CD4-positive, alpha-beta T cell (primary cell): ENCODE data around the gene TRIM71. TPM values are rescaled to one million over a fixed set of nuclear protein-coding genes. Genes with fewer than 3 reads are reported as not detected.

ENCODE experiments used
- ATAC-seq: fragments of 200-7000 bp; cut with Tn5 transposase; one replicate; pipeline ENCODE4 v1.10.0; 2022; ENCODE audit warnings: mild to moderate bottlenecking; ENCODE audit not compliant: poor library complexity
- CTCF ChIA-PET: fragments of 350-600 bp; sonication (Branson Sonifier 250); formaldehyde crosslinking; loops from one replicate; lab custom pipeline; 2021; ENCODE audit warnings: antibody characterized with exemption, inconsistent platforms; lab: Charles Lee
- POLR2A ChIA-PET: fragments of 350-600 bp; sonication (Branson Sonifier 250); formaldehyde crosslinking; loops from one replicate; lab custom pipeline; 2021; ENCODE audit warnings: antibody characterized with exemption, inconsistent platforms; lab: Charles Lee
- DNase-seq, 14 experiments: peaks; one replicate each; pipeline ENCODE4 v3.0.0-alpha.2; 2013 to 2020; ENCODE audit warnings: mixed read lengths in 2 of 14
- H3K27ac ChIP-seq, 2 donors: one replicate each; pipeline versions ENCODE4 v1.5.1 to v1.7.0; 2013; ENCODE audit warnings: low read length in 2 of 2, low read depth in 1 of 2, mild to moderate bottlenecking in 1 of 2
- H3K27me3 ChIP-seq, 2 experiments: 1 replicate in 1 of 2; 2 replicates in 1 of 2; pipeline versions ENCODE4 v1.6.1 to v1.7.0; 2013; ENCODE audit warnings: low read length in 2 of 2, control low read depth in 1 of 2, mild to moderate bottlenecking in 1 of 2, moderate library complexity in 1 of 2; ENCODE audit not compliant: insufficient read depth in 2 of 2, control insufficient read depth in 1 of 2
- H3K36me3 ChIP-seq: one replicate; pipeline ENCODE4 v1.6.1; 2013; ENCODE audit warnings: low read length, control low read depth; ENCODE audit not compliant: insufficient read depth
- H3K4me1 ChIP-seq: one replicate; pipeline ENCODE4 v1.6.1; 2013; ENCODE audit warnings: low read length, control low read depth; ENCODE audit not compliant: insufficient read depth
- H3K4me3 ChIP-seq: one replicate; pipeline ENCODE4 v1.5.1; 2013; ENCODE audit warnings: mild to moderate bottlenecking, low read length, moderate library complexity
- H3K9me3 ChIP-seq, 2 experiments: 1 replicate in 1 of 2; 2 replicates in 1 of 2; pipeline versions ENCODE4 v1.6.1 to v1.7.0; 2013; ENCODE audit warnings: low read length in 2 of 2, mild to moderate bottlenecking in 2 of 2, control low read depth in 1 of 2, moderate library complexity in 1 of 2; ENCODE audit not compliant: control insufficient read depth in 1 of 2, insufficient read depth in 1 of 2
- H3K27ac Mint-ChIP-seq: one replicate; pipeline ENCODE4 v1.8.0; 2020; ENCODE audit warnings: mixed read lengths
- H3K27me3 Mint-ChIP-seq: one replicate; pipeline ENCODE4 v1.8.0; 2021; ENCODE audit warnings: mixed read lengths
- H3K36me3 Mint-ChIP-seq: one replicate; pipeline ENCODE4 v1.8.0; 2021; ENCODE audit warnings: low read depth, mixed read lengths
- H3K4me1 Mint-ChIP-seq: one replicate; pipeline ENCODE4 v1.8.0; 2021; ENCODE audit warnings: low read depth, mixed read lengths
- H3K4me3 Mint-ChIP-seq: one replicate; pipeline ENCODE4 v1.8.0; 2020; ENCODE audit warnings: mild to moderate bottlenecking, mixed read lengths
- H3K9me3 Mint-ChIP-seq: one replicate; pipeline ENCODE4 v1.8.0; 2020; ENCODE audit warnings: mixed read lengths
- CTCF ChIP-seq: fragments of 200-600 bp; IDR thresholded peaks from one replicate; pipeline ENCODE4 v1.8.0; 2022; ENCODE audit warnings: antibody characterized with exemption, mild to moderate bottlenecking
- intact Hi-C, 2 experiments: fragments of 100-400 bp; cut with DNase I in 1 of 2; cut with micrococcal nuclease in 1 of 2; formaldehyde crosslinking; loops; one replicate each; pipeline versions ENCODE4 v1.15.1 to v1.9.0; 2023 to 2025; cut with DNase I, micrococcal nuclease
- total RNA-seq, 174 experiments: library from RNA in 2 of 174; stranded (reverse) in 2 of 174; gene quantifications; one replicate each; pipeline ENCODE4 v1.2.3 and lab custom pipeline; 2021 to 2026

Gene TRIM71
- total RNA-seq, 2 experiments from 2014 or later = 0.03 TPM; not detected in 1

- no peak overlapping the region for H3K4me3 Mint-ChIP-seq
- no peaks in the 10 kb centered on the region for H3K27me3 Mint-ChIP-seq
- DNase-seq = no peak
- H3K27ac Mint-ChIP-seq = no peak overlapping the region
- Histone ChIP-seq H3K9me3 (no peaks in the 10 kb centered on the region), H3K4me1 (peaks cover 2% of the 10 kb centered on the region), H3K27ac (no peak overlapping the region), H3K4me3 (no peak overlapping the region), H3K36me3 (no peaks in the 10 kb centered on the region), H3K27me3 (no peaks in the 10 kb centered on the region)
- no peaks in the 10 kb centered on the region for H3K9me3 Mint-ChIP-seq
- H3K36me3 Mint-ChIP-seq = no peaks in the 10 kb centered on the region
- POLR2A ChIA-PET = no interaction called here
- intact Hi-C loops = no loop called here
- CTCF ChIA-PET = no interaction called here
- ATAC-seq = no peak
- no peak for TF ChIP-seq CTCF
- H3K4me1 Mint-ChIP-seq = peaks cover 3% of the 10 kb centered on the region
Measured at GRCh38 chr3:32876920-32877319, 59.1 kb downstream of the TRIM71 start.

GRCh38 chr3:32877598-32877997 is 59.8 kb downstream of the TRIM71 start:
- no peak overlapping the region for H3K27ac ChIP-seq
- no peak overlapping the region for H3K4me3 ChIP-seq
- Mint-ChIP-seq H3K9me3 (no peaks in the 10 kb centered on the region), H3K36me3 (no peaks in the 10 kb centered on the region), H3K4me1 (peaks cover 5% of the 10 kb centered on the region), H3K4me3 (no peak overlapping the region), H3K27me3 (no peaks in the 10 kb centered on the region), H3K27ac (no peak overlapping the region)
- no peaks in the 10 kb centered on the region for H3K9me3 ChIP-seq
- H3K27me3 ChIP-seq = no peaks in the 10 kb centered on the region
- POLR2A ChIA-PET = no interaction called here
- ATAC-seq (no peak), DNase-seq (no peak)
- CTCF ChIA-PET = no interaction called here
- intact Hi-C loops = no loop called here
- H3K4me1 ChIP-seq = peaks cover 5% of the 10 kb centered on the region
- TF ChIP-seq CTCF = no peak
- H3K36me3 ChIP-seq = no peaks in the 10 kb centered on the region

GRCh38 chr3:32880225-32880624 is 62.4 kb downstream of the TRIM71 start:
- DNase-seq = no peak
- no peak for ATAC-seq
- H3K4me3 Mint-ChIP-seq = no peak overlapping the region
- H3K9me3 ChIP-seq = no peaks in the 10 kb centered on the region
- CTCF ChIA-PET = no interaction called here
- H3K27me3 ChIP-seq = no peaks in the 10 kb centered on the region
- TF ChIP-seq CTCF = no peak
- H3K27ac Mint-ChIP-seq = no peak overlapping the region
- POLR2A ChIA-PET = no interaction called here
- H3K27ac ChIP-seq = no peak overlapping the region
- no peaks in the 10 kb centered on the region for H3K36me3 ChIP-seq
- peaks cover 14% of the 10 kb centered on the region for H3K4me1 ChIP-seq
- H3K36me3 Mint-ChIP-seq = no peaks in the 10 kb centered on the region
- H3K4me1 Mint-ChIP-seq = peaks cover 15% of the 10 kb centered on the region
- intact Hi-C loops = no loop called here
- H3K9me3 Mint-ChIP-seq = no peaks in the 10 kb centered on the region
- H3K27me3 Mint-ChIP-seq = no peaks in the 10 kb centered on the region
- no peak overlapping the region for H3K4me3 ChIP-seq
